Measurements from ENCODE around the gene BRF1. TPM values are rescaled to one million over a fixed set of nuclear protein-coding genes. Genes with fewer than 3 reads are reported as not detected.

Gene BRF1
- total and polyA plus RNA-seq, 2 of the 8 experiments (the other 6 are each of a cell fraction or from before 2014, with no cell fraction given) = 7.7 to 18.3 TPM

DNA sequence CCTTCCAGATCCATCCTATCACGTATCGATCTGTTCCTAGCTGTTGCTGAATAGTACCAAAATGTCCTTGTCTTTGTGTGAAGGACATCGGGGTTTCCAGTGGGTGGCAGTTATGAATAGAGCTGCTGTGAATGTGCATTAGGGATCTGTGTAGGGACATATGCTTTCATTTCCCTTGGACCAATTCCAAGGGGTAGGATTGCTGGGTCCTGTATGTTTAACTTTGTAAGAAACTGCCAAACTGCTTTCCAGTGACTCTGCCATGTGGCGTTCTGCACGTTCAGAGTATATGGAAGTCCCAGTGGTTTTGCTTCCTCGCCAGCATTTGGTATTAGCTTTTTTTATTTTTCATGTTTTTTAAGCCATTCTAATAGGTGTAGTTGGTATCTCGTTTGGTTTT, 42.4 kb upstream of the BRF1 start (continued):
- TF ChIP-seq, protein P1, sequence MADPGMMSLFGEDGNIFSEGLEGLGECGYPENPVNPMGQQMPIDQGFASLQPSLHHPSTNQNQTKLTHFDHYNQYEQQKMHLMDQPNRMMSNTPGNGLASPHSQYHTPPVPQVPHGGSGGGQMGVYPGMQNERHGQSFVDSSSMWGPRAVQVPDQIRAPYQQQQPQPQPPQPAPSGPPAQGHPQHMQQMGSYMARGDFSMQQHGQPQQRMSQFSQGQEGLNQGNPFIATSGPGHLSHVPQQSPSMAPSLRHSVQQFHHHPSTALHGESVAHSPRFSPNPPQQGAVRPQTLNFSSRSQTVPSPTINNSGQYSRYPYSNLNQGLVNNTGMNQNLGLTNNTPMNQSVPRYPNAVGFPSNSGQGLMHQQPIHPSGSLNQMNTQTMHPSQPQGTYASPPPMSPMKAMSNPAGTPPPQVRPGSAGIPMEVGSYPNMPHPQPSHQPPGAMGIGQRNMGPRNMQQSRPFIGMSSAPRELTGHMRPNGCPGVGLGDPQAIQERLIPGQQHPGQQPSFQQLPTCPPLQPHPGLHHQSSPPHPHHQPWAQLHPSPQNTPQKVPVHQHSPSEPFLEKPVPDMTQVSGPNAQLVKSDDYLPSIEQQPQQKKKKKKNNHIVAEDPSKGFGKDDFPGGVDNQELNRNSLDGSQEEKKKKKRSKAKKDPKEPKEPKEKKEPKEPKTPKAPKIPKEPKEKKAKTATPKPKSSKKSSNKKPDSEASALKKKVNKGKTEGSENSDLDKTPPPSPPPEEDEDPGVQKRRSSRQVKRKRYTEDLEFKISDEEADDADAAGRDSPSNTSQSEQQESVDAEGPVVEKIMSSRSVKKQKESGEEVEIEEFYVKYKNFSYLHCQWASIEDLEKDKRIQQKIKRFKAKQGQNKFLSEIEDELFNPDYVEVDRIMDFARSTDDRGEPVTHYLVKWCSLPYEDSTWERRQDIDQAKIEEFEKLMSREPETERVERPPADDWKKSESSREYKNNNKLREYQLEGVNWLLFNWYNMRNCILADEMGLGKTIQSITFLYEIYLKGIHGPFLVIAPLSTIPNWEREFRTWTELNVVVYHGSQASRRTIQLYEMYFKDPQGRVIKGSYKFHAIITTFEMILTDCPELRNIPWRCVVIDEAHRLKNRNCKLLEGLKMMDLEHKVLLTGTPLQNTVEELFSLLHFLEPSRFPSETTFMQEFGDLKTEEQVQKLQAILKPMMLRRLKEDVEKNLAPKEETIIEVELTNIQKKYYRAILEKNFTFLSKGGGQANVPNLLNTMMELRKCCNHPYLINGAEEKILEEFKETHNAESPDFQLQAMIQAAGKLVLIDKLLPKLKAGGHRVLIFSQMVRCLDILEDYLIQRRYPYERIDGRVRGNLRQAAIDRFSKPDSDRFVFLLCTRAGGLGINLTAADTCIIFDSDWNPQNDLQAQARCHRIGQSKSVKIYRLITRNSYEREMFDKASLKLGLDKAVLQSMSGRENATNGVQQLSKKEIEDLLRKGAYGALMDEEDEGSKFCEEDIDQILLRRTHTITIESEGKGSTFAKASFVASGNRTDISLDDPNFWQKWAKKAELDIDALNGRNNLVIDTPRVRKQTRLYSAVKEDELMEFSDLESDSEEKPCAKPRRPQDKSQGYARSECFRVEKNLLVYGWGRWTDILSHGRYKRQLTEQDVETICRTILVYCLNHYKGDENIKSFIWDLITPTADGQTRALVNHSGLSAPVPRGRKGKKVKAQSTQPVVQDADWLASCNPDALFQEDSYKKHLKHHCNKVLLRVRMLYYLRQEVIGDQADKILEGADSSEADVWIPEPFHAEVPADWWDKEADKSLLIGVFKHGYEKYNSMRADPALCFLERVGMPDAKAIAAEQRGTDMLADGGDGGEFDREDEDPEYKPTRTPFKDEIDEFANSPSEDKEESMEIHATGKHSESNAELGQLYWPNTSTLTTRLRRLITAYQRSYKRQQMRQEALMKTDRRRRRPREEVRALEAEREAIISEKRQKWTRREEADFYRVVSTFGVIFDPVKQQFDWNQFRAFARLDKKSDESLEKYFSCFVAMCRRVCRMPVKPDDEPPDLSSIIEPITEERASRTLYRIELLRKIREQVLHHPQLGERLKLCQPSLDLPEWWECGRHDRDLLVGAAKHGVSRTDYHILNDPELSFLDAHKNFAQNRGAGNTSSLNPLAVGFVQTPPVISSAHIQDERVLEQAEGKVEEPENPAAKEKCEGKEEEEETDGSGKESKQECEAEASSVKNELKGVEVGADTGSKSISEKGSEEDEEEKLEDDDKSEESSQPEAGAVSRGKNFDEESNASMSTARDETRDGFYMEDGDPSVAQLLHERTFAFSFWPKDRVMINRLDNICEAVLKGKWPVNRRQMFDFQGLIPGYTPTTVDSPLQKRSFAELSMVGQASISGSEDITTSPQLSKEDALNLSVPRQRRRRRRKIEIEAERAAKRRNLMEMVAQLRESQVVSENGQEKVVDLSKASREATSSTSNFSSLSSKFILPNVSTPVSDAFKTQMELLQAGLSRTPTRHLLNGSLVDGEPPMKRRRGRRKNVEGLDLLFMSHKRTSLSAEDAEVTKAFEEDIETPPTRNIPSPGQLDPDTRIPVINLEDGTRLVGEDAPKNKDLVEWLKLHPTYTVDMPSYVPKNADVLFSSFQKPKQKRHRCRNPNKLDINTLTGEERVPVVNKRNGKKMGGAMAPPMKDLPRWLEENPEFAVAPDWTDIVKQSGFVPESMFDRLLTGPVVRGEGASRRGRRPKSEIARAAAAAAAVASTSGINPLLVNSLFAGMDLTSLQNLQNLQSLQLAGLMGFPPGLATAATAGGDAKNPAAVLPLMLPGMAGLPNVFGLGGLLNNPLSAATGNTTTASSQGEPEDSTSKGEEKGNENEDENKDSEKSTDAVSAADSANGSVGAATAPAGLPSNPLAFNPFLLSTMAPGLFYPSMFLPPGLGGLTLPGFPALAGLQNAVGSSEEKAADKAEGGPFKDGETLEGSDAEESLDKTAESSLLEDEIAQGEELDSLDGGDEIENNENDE (IDR thresholded peaks at IDR 0.05; ENCODE audit: insufficient replicate concordance, low read length) = no peak
- TF ChIP-seq SAP30 (IDR thresholded peaks at IDR 0.05; ENCODE audit: insufficient read depth, insufficient replicate concordance, low read length) (no peak), ASH2L (IDR thresholded peaks at IDR 0.05; ENCODE audit: low read length) (no peak), SIN3A (conservative IDR thresholded peaks at IDR 0.05 in 1 of 2, IDR thresholded peaks at IDR 0.05 in 1 of 2; ENCODE audit: low read depth in 1 of 2, low read length in 2 of 2) (no peak)
- TF ChIP-seq, protein P2, sequence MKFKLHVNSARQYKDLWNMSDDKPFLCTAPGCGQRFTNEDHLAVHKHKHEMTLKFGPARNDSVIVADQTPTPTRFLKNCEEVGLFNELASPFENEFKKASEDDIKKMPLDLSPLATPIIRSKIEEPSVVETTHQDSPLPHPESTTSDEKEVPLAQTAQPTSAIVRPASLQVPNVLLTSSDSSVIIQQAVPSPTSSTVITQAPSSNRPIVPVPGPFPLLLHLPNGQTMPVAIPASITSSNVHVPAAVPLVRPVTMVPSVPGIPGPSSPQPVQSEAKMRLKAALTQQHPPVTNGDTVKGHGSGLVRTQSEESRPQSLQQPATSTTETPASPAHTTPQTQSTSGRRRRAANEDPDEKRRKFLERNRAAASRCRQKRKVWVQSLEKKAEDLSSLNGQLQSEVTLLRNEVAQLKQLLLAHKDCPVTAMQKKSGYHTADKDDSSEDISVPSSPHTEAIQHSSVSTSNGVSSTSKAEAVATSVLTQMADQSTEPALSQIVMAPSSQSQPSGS (IDR thresholded peaks at IDR 0.05; ENCODE audit: low read length) = no peak
